RWPE2 (cell line): ENCODE data around the gene CACHD1.

ENCODE experiments used
- ATAC-seq: fragments of 200-7000 bp; cut with Tn5 transposase; 3 replicates; pipeline ENCODE4 v1.9.1; 2021; ENCODE audit warnings: low read depth
- DNase-seq: peaks from one replicate; pipeline ENCODE4 v3.0.0-alpha.2; 2020; ENCODE audit warnings: low spot score
- H3K27ac ChIP-seq: fragments of 450-650 bp; 2 replicates; pipeline ENCODE4 v1.5.1; 2017; ENCODE audit warnings: mild to moderate bottlenecking; ENCODE audit not compliant: poor library complexity, severe bottlenecking
- H3K27me3 ChIP-seq: fragments of 250-450 bp; sonication (Bioruptor Pico); 2 replicates; pipeline ENCODE4 v1.5.1; 2021; ENCODE audit warnings: mild to moderate bottlenecking, moderate library complexity; ENCODE audit not compliant: insufficient read depth, poor library complexity, severe bottlenecking
- H3K36me3 ChIP-seq: fragments of 250-450 bp; sonication (Bioruptor Pico); 2 replicates; pipeline ENCODE4 v1.5.1; 2020; ENCODE audit warnings: low read depth, mild to moderate bottlenecking, moderate library complexity
- H3K4me1 ChIP-seq: fragments of 250-450 bp; sonication (Bioruptor Pico); 2 replicates; pipeline ENCODE4 v1.5.1; 2021; ENCODE audit warnings: mild to moderate bottlenecking, moderate library complexity; ENCODE audit not compliant: insufficient read depth, poor library complexity, severe bottlenecking
- H3K4me3 ChIP-seq: fragments of 250-450 bp; sonication (Bioruptor Pico); 2 replicates; pipeline ENCODE4 v1.5.1; 2021; ENCODE audit warnings: mild to moderate bottlenecking, moderate library complexity; ENCODE audit not compliant: severe bottlenecking
- H3K9me3 ChIP-seq: fragments of 250-450 bp; sonication (Bioruptor Pico); 2 replicates; pipeline ENCODE4 v1.5.1; 2021; ENCODE audit warnings: mild to moderate bottlenecking, moderate library complexity; ENCODE audit not compliant: severe bottlenecking
- CTCF ChIP-seq: fragments of 450-650 bp; IDR thresholded peaks from one replicate; pipeline ENCODE4 v1.5.1; 2017; ENCODE audit warnings: mild to moderate bottlenecking, moderate library complexity; ENCODE audit not compliant: poor library complexity, severe bottlenecking

The CACHD1 gene

DNA sequence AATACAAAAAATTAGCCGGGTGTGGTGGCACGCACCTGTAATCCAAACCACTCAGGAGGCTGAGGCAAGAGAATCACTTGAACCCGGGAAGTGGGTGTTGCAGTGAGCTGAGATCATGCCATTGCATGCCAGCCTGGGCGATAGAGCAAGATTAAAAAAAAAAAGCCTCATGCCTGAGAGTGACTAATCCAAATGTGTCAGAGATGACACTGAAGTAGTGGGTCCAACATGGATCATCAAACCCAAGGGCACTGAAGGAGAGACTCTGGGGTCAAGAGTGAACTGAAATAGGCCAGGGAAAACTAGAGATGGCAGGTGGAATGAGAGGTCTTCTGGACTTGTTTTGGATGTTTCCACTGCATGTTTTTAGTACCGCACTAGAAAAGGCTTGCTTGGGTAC is 10.2 kb upstream of the CACHD1 start:
- Histone ChIP-seq H3K36me3 (no peaks in the 10 kb centered on the region), H3K27ac (no peak overlapping the region), H3K9me3 (no peaks in the 10 kb centered on the region), H3K4me3 (no peak overlapping the region), H3K4me1 (no peaks in the 10 kb centered on the region), H3K27me3 (no peaks in the 10 kb centered on the region)
- no peak for ATAC-seq
- TF ChIP-seq CTCF: no peak
- no peak for DNase-seq

- no peak for ATAC-seq
- H3K4me3 ChIP-seq: no peak overlapping the region
Observed at GRCh38 chr1:64466033-64466432, 3.9 kb upstream of the CACHD1 start.

DNA sequence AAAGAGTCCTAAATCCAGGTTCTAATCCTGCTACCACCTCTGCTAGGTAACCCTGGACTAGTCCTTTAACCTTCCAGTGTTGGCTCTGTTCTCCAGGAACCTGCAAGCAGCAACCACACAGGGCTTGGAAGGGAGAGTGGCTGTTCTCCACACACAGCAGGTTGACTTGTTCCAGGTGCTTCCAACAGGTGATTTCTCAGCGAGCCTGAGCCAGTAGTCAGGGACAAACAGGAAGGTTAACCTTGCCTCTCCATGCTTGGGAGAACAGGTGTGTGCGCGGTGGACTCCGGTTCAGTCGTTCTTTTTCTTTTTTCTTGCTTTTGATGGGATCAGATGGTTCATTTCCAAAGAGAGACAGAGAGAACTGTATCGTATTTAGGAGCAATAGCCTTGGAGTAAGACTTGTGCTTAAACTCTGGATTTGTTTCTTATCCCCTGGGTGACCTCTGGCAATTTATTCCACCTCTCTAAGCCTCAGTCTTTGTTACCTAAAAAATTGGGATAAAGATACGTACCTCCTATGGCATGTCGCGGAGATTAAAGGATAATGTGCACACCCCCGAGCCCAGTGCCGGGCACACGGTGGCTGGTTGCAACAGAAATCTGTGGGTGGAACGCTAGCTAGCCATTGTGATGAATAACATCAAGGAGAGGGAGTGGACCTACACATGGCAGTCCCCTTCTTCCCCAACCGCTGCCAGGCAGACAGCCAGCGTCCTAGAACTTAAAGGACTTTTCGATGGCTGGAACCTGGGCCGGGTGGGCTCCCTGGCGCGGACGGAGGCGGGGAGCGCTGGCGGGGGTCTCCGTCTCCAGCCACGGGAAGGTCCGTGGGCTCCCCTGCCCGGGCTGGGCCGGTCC is 583 bp upstream of the CACHD1 start:
- peak; percentile 11; the same call in 2 of the 3 replicates for ATAC-seq
- H3K36me3 ChIP-seq: no peaks in the 10 kb centered on the region
- no peak for DNase-seq
- no peaks in the 10 kb centered on the region for H3K27me3 ChIP-seq
- no peak overlapping the region for H3K27ac ChIP-seq
- TF ChIP-seq CTCF: no peak
- no peaks in the 10 kb centered on the region for H3K4me1 ChIP-seq
- H3K4me3 ChIP-seq: peak overlapping the region; percentile 73
- no peaks in the 10 kb centered on the region for H3K9me3 ChIP-seq

More at GRCh38 chr1:64466033-64466432, 3.9 kb upstream of the CACHD1 start:
- Histone ChIP-seq H3K27me3 (no peaks in the 10 kb centered on the region), H3K27ac (no peak overlapping the region), H3K9me3 (no peaks in the 10 kb centered on the region), H3K4me1 (no peaks in the 10 kb centered on the region), H3K36me3 (no peaks in the 10 kb centered on the region)
- no peak for TF ChIP-seq CTCF
- DNase-seq: no peak

DNA sequence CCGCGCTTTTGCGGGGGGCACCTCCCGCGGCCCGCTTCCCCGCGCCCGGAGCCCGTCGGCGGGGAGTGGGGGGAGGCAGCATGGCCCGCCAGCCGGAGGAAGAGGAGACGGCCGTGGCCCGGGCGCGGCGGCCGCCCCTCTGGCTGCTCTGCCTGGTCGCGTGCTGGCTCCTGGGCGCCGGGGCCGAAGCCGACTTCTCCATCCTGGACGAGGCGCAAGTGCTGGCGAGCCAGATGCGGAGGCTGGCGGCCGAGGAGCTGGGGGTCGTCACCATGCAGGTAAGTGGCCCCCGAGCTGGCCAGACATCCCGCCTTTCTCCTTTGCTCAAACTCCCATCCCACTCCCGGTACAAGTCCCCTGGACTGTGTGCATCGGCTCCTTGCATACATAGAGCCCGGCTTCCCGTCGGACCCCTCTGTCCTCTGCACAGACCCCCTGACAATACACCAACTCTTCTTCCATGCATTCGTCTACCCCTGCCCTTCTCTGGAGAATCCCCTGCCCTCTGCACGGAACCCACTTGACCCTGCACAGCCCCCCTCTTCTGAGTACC is 812 bp downstream of the CACHD1 start:
- Histone ChIP-seq H3K27ac (no peak overlapping the region), H3K9me3 (no peaks in the 10 kb centered on the region), H3K36me3 (no peaks in the 10 kb centered on the region), H3K4me3 (peak overlapping the region; percentile 73), H3K27me3 (no peaks in the 10 kb centered on the region), H3K4me1 (peaks cover 2% of the 10 kb centered on the region)
- ATAC-seq (peak; percentile 44), DNase-seq (no peak)
- no peak for TF ChIP-seq CTCF
